GM10248 (cell line): ENCODE results near the gene MAP3K4.

Source experiments
- CTCF ChIA-PET: fragments of 300-600 bp; sonication (Branson Sonifier 250); formaldehyde crosslinking; extraction: SDS; loops from one replicate; lab custom pipeline; 2021; ENCODE audit warnings: antibody characterized with exemption; lab: Yijun Ruan, JAX
- POLR2A ChIA-PET: fragments of 350-650 bp; sonication (Branson Sonifier 250); formaldehyde crosslinking; extraction: SDS; loops from one replicate; lab custom pipeline; 2020; ENCODE audit warnings: antibody characterized with exemption; lab: Yijun Ruan, JAX
- DNase-seq: peaks from one replicate; pipeline ENCODE4 v3.0.0; 2012; ENCODE audit errors: extremely low spot score
- TF ChIP-seq, protein P1 (sequence below): IDR thresholded peaks from 2 replicates; pipeline ENCODE4 v1.5.1; 2012; ENCODE audit warnings: mild to moderate bottlenecking, low read depth; ENCODE audit errors: extremely low read depth, missing control alignments, control extremely low read depth

The MAP3K4 gene

DNA sequence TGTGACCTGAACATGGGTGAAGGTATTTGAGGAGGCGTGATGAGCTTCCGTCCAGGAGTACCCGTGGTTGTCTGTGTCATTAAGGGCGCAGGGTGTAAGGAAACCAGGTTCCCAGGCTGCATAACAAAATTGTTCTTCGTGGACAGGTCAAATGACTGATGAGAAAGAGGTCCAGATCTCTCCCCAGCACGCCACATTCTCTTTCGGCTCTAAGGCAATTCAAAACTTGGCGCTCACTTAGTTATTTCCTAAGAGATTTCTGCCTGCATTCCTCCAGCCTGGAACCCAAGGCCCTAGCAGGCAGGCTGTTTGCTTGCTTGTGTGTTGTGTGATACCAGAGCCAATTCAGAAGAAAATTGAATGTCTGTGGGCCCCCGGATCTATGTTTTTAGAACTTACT lies 142.4 kb downstream of the MAP3K4 start:
- CTCF ChIA-PET = interaction anchor here (9.5 kb wide), 1 partner anchor 239 kb away, joined by 110 read pairs; no protein-coding TSS in a partner anchor
- no peak for DNase-seq
- POLR2A ChIA-PET = no interaction called here
- TF ChIP-seq, protein P1, sequence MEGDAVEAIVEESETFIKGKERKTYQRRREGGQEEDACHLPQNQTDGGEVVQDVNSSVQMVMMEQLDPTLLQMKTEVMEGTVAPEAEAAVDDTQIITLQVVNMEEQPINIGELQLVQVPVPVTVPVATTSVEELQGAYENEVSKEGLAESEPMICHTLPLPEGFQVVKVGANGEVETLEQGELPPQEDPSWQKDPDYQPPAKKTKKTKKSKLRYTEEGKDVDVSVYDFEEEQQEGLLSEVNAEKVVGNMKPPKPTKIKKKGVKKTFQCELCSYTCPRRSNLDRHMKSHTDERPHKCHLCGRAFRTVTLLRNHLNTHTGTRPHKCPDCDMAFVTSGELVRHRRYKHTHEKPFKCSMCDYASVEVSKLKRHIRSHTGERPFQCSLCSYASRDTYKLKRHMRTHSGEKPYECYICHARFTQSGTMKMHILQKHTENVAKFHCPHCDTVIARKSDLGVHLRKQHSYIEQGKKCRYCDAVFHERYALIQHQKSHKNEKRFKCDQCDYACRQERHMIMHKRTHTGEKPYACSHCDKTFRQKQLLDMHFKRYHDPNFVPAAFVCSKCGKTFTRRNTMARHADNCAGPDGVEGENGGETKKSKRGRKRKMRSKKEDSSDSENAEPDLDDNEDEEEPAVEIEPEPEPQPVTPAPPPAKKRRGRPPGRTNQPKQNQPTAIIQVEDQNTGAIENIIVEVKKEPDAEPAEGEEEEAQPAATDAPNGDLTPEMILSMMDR = no peak

- no peak for DNase-seq
- POLR2A ChIA-PET = no interaction called here
- TF ChIP-seq, protein P1 = no peak
- CTCF ChIA-PET = interaction anchor here (0.7 to 9.5 kb wide), 4 partner anchors 9 to 238 kb away, joined by 3 to 110 read pairs (median 3); no protein-coding TSS in a partner anchor
Measured at GRCh38 chr6:161134550-161135298, 143.2 kb downstream of the MAP3K4 start.

GRCh38 chr6:161135695-161136591 lies 144.4 kb downstream of the MAP3K4 start:
- TF ChIP-seq, protein P1 = no peak
- CTCF ChIA-PET = interaction anchor here (1.2 to 9.5 kb wide), 2 partner anchors 12 to 237 kb away, joined by 3 to 110 read pairs; no protein-coding TSS in a partner anchor

DNA sequence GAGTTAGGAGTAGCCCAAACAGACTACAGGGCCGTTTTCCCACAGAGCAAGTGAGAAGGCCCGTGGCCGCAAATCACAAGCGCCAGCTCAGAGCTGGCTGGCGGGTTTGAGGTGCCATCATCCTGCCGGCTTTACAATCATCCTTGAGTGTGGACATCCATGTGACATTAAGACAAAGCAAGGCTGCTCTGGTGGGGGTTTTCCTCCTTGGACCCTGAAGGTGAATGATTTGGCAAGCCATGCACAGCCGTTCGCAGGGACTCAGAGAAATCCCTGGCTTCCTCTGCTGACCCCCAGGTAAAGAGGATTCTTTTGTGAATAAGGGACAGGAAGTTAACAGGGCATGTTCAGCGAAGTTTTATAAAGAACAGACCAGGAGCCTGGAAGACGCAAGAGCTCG lies 145.1 kb downstream of the MAP3K4 start:
- CTCF ChIA-PET = interaction anchor here (9.5 kb wide), 1 partner anchor 236 kb away, joined by 110 read pairs; no protein-coding TSS in a partner anchor
- no peak for DNase-seq
- POLR2A ChIA-PET = no interaction called here
- TF ChIP-seq, protein P1 = no peak

More at GRCh38 chr6:161135695-161136591, 144.4 kb downstream of the MAP3K4 start:
- POLR2A ChIA-PET = no interaction called here
- DNase-seq = no peak

- TF ChIP-seq, protein P1 = no peak
- CTCF ChIA-PET = interaction anchor here (9.5 kb wide), 1 partner anchor 235 kb away, joined by 110 read pairs; no protein-coding TSS in a partner anchor
- POLR2A ChIA-PET = no interaction called here
- no peak for DNase-seq
Measured at GRCh38 chr6:161137320-161137719, 145.8 kb downstream of the MAP3K4 start.

- ChIA-PET CTCF (interaction anchor here (1.0 to 9.5 kb wide), 5 partner anchors 10 to 235 kb away, joined by 3 to 110 read pairs (median 18); no protein-coding TSS in a partner anchor), POLR2A (no interaction called here)
- DNase-seq = no peak
- TF ChIP-seq, protein P1 = no peak
Measured at GRCh38 chr6:161137839-161138542, 146.4 kb downstream of the MAP3K4 start.
